IMR-90 (cell line): ENCODE results near the gene PCGF2. TPM values are rescaled to one million over a fixed set of nuclear protein-coding genes. Genes with fewer than 3 reads are reported as not detected.

ENCODE experiments used
- ATAC-seq: fragments of 200-7000 bp; cut with Tn5 transposase; 2 replicates; pipeline ENCODE4 v1.9.1; 2020; ENCODE audit warnings: low read depth, mild to moderate bottlenecking, moderate library complexity
- BruUV-seq: library from RNA; stranded (reverse); fragments of 400-500 nt; replicated peaks from 2 replicates; lab custom pipeline; 2021; lab: Mats Ljungman, UMichigan
- CTCF ChIA-PET: fragments of 300-600 bp; formaldehyde crosslinking; extraction: SDS; loops from one replicate; lab custom pipeline; 2021; ENCODE audit warnings: antibody characterized with exemption; lab: Yijun Ruan, JAX
- POLR2A ChIA-PET: fragments of 300-600 bp; sonication (Branson Sonifier 250); formaldehyde crosslinking; loops from one replicate; lab custom pipeline; 2022; ENCODE audit warnings: antibody characterized with exemption; ENCODE audit not compliant: unreplicated experiment; lab: Charles Lee
- DNase-seq: peaks from one replicate; pipeline ENCODE4 v3.0.0; 2013
- H2AFZ ChIP-seq: replicated peaks from 2 replicates; pipeline ENCODE3; 2013; ENCODE audit warnings: low read length, mild to moderate bottlenecking; ENCODE audit not compliant: poor library complexity
- H2AK5ac ChIP-seq: 2 replicates; pipeline ENCODE4 v1.6.1; 2013; ENCODE audit warnings: low read depth, low read length, inconsistent platforms
- H2AK9ac ChIP-seq: replicated peaks from 2 replicates; pipeline ENCODE3; 2013; ENCODE audit warnings: mild to moderate bottlenecking, low read depth, low read length, moderate library complexity; ENCODE audit not compliant: poor library complexity
- H2BK120ac ChIP-seq: 2 replicates; pipeline ENCODE4 v1.6.1; 2013; ENCODE audit warnings: low read depth, low read length, inconsistent platforms
- H2BK15ac ChIP-seq: 3 replicates; pipeline ENCODE4 v1.6.1; 2013; ENCODE audit warnings: low read depth, low read length, inconsistent platforms
- H2BK20ac ChIP-seq: 2 replicates; pipeline ENCODE4 v1.6.1; 2013; ENCODE audit warnings: low read depth, mild to moderate bottlenecking, inconsistent platforms, low read length, moderate library complexity
- H2BK5ac ChIP-seq: 2 replicates; pipeline ENCODE4 v1.6.1; 2013; ENCODE audit warnings: mild to moderate bottlenecking, low read depth, low read length, inconsistent platforms; ENCODE audit not compliant: poor library complexity, severe bottlenecking
- H3K14ac ChIP-seq: replicated peaks from 2 replicates; pipeline ENCODE4 v1.6.1; 2013; ENCODE audit warnings: low read depth, low read length, inconsistent platforms
- H3K18ac ChIP-seq: 2 replicates; pipeline ENCODE4 v1.6.1; 2013; ENCODE audit warnings: low read depth, low read length, control low read depth
- H3K23ac ChIP-seq: 2 replicates; pipeline ENCODE4 v1.6.1; 2013; ENCODE audit warnings: low read depth, low read length, inconsistent platforms
- H3K27ac ChIP-seq: 2 replicates; pipeline ENCODE4 v1.5.1; 2013; ENCODE audit warnings: mild to moderate bottlenecking, control low read depth, low read length; ENCODE audit not compliant: insufficient read depth
- H3K27me3 ChIP-seq: 2 replicates; pipeline ENCODE4 v1.6.1; 2013; ENCODE audit warnings: low read length; ENCODE audit not compliant: control insufficient read depth, insufficient read depth
- H3K36me3 ChIP-seq: 2 replicates; pipeline ENCODE4 v1.6.1; 2013; ENCODE audit warnings: low read length, mixed read lengths; ENCODE audit not compliant: control insufficient read depth, insufficient read depth
- H3K4ac ChIP-seq: 2 replicates; pipeline ENCODE4 v1.6.1; 2013; ENCODE audit warnings: low read depth, low read length, inconsistent platforms
- H3K4me1 ChIP-seq: 2 replicates; pipeline ENCODE4 v1.6.1; 2013; ENCODE audit warnings: low read length, mixed read lengths; ENCODE audit not compliant: control insufficient read depth, insufficient read depth
- H3K4me2 ChIP-seq: 2 replicates; pipeline ENCODE4 v1.6.1; 2013; ENCODE audit warnings: low read depth, mild to moderate bottlenecking, control low read depth, low read length, moderate library complexity
- H3K4me3 ChIP-seq: 2 replicates; pipeline ENCODE4 v1.5.1; 2013; ENCODE audit warnings: low read depth, mild to moderate bottlenecking, control low read depth, low read length, moderate library complexity; ENCODE audit not compliant: insufficient read depth
- H3K56ac ChIP-seq: 2 replicates; pipeline ENCODE4 v1.6.1; 2013; ENCODE audit warnings: low read length, inconsistent platforms; ENCODE audit not compliant: insufficient read depth; ENCODE audit errors: extremely low read depth
- H3K79me1 ChIP-seq, 2 experiments: 2 replicates each; pipeline ENCODE4 v1.6.1; 2013; ENCODE audit warnings: low read length in 2 of 2, inconsistent platforms in 1 of 2, low read depth in 1 of 2
- H3K9ac ChIP-seq: 2 replicates; pipeline ENCODE4 v1.6.1; 2013; ENCODE audit warnings: low read depth, low read length, control low read depth
- H3K9me1 ChIP-seq: 2 replicates; pipeline ENCODE4 v1.6.1; 2013; ENCODE audit warnings: low read length, inconsistent platforms; ENCODE audit not compliant: insufficient read depth
- H3K9me3 ChIP-seq: 2 replicates; pipeline ENCODE4 v1.6.1; 2013; ENCODE audit warnings: low read length; ENCODE audit not compliant: control insufficient read depth, insufficient read depth
- H4K20me1 ChIP-seq: 2 replicates; pipeline ENCODE4 v1.6.1; 2013; ENCODE audit warnings: low read length, inconsistent platforms; ENCODE audit not compliant: insufficient read depth
- H4K5ac ChIP-seq: 2 replicates; pipeline ENCODE4 v1.6.1; 2013; ENCODE audit warnings: mild to moderate bottlenecking, low read depth, low read length, control low read depth
- H4K8ac ChIP-seq, 2 experiments: 2 replicates each; pipeline ENCODE4 v1.6.1; 2013; ENCODE audit warnings: low read depth in 2 of 2, low read length in 2 of 2, control low read depth in 1 of 2, inconsistent platforms in 1 of 2
- H4K91ac ChIP-seq: 2 replicates; pipeline ENCODE4 v1.6.1; 2013; ENCODE audit warnings: low read depth, low read length, inconsistent platforms; ENCODE audit not compliant: insufficient read depth
- FOS ChIP-seq: fragments of 150-350 bp; IDR thresholded peaks from 2 replicates; pipeline ENCODE4 v1.6.1; 2016; ENCODE audit warnings: low read depth, low read length
- RFX5 ChIP-seq: IDR thresholded peaks from 2 replicates; pipeline ENCODE4 v1.8.0; 2012; ENCODE audit warnings: low read depth, mild to moderate bottlenecking, low read length, moderate library complexity
- SMC3 ChIP-seq: fragments of 150-350 bp; IDR thresholded peaks from 2 replicates; pipeline ENCODE4 v1.6.1; 2016; ENCODE audit warnings: low read depth, mild to moderate bottlenecking, antibody characterized with exemption, low read length, moderate library complexity
- WGBS, 2 experiments: methylation state at CpG; one replicate each; pipeline versions ENCODE4 v1.1.5 to v1.1.7; 2013; ENCODE audit warnings: missing lambda C conversion rate in 2 of 2; ENCODE audit not compliant: insufficient read length in 1 of 2; ENCODE audit errors: extremely low coverage in 2 of 2; 5-methylcytosine and 5-hydroxymethylcytosine counted together
- dilution Hi-C: fragments of 300-500 bp; cut with HindIII; formaldehyde crosslinking; loops from one replicate; pipeline ENCODE4 v1.14.3; 2018; ENCODE audit warnings: low sequenced_read_pairs; ENCODE audit not compliant: unreplicated experiment
- in situ Hi-C: fragments of 300-500 bp; cut with MboI; formaldehyde crosslinking; loops from 3 replicates; pipeline ENCODE4 v1.14.3; 2019; ENCODE audit warnings: low sequenced_read_pairs, inconsistent platforms, mixed read lengths
- intact Hi-C: fragments of 100-400 bp; cut with micrococcal nuclease; formaldehyde crosslinking; loops from 2 replicates; pipeline ENCODE4 v1.10.0; 2022
- polyA plus RNA-seq, 3 experiments: library from polyadenylated mRNA; depleted of rRNA; stranded (reverse); fragments of >200 nt; gene quantifications; 2 replicates each; pipeline ENCODE4 v1.2.3, GENCODE V29; 2012; ENCODE audit warnings: low replicate concordance in 1 of 3
- total RNA-seq: library from RNA; depleted of rRNA; stranded (reverse); fragments of >200 nt; gene quantifications from 2 replicates; pipeline ENCODE4 v1.2.3, GENCODE V29; 2012
- TF ChIP-seq, protein P1 (sequence below): fragments of 150-350 bp; IDR thresholded peaks from 2 replicates; pipeline ENCODE4 v1.6.1; 2017; ENCODE audit warnings: mild to moderate bottlenecking, antibody characterized with exemption, low read length, low read depth
- TF ChIP-seq, protein P2 (sequence below): fragments of 150-350 bp; IDR thresholded peaks from 2 replicates; pipeline ENCODE4 v1.6.1; 2016; ENCODE audit warnings: low read depth, mild to moderate bottlenecking, low read length, moderate library complexity, borderline replicate concordance

The PCGF2 gene
- total and polyA plus RNA-seq, 2 of the 4 experiments (the other 2 are of a cell fraction) = 1.1 to 18.2 TPM

- intact Hi-C loops = no loop called here
- 0% methylated on average over 1 of the region's 50 CpGs; no CpG with 5 or more reads in 1 of the 2 experiments for WGBS, 2 experiments
- ChIA-PET CTCF (no interaction called here), POLR2A (interaction anchor here (0.5 kb wide), 1 partner anchor 26 kb away, joined by 3 read pairs; no protein-coding TSS in a partner anchor)
- Histone ChIP-seq H4K91ac (peak overlapping the region; percentile 74), H4K5ac (peak overlapping the region; percentile 62), H3K27ac (peak overlapping the region; percentile 93), H4K8ac (peak overlapping the region; percentile 93 to 99), H3K79me1 (peaks cover 18 to 57% of the 10 kb centered on the region in 2 experiments; a peak in 3 of 4 replicates), H2BK5ac (no peak overlapping the region), H3K56ac (0 out of 2 replicates have a peak overlapping the region, but pooled peaks have one; percentile 54), H3K4me3 (peak overlapping the region; percentile 68), H2AFZ (peak overlapping the region; percentile 87), H2AK5ac (peak overlapping the region; percentile 57), H2BK120ac (peak overlapping the region; percentile 47), H3K23ac (peak overlapping the region; percentile 99), H3K18ac (peak overlapping the region; percentile 16; the same call in 1 of the 2 replicates), H3K4me2 (peak overlapping the region; percentile 77), H3K9me1 (peaks cover 16% of the 10 kb centered on the region), H2BK15ac (0 out of 3 replicates have a peak overlapping the region, but pooled peaks have one; percentile 60), H3K14ac (peak overlapping the region; percentile 78), H2AK9ac (peak overlapping the region; percentile 75), H4K20me1 (peaks cover 23% of the 10 kb centered on the region; the same call in 1 of the 2 replicates), H3K27me3 (no peaks in the 10 kb centered on the region), H3K9me3 (no peaks in the 10 kb centered on the region), H3K4ac (peak overlapping the region; percentile 93), H2BK20ac (no peak overlapping the region), H3K36me3 (peaks cover 8% of the 10 kb centered on the region; the same call in 1 of the 2 replicates), H3K4me1 (peaks cover 17% of the 10 kb centered on the region), H3K9ac (peak overlapping the region; percentile 83)
- dilution Hi-C loops = no loop called here
- TF ChIP-seq, protein P1, sequence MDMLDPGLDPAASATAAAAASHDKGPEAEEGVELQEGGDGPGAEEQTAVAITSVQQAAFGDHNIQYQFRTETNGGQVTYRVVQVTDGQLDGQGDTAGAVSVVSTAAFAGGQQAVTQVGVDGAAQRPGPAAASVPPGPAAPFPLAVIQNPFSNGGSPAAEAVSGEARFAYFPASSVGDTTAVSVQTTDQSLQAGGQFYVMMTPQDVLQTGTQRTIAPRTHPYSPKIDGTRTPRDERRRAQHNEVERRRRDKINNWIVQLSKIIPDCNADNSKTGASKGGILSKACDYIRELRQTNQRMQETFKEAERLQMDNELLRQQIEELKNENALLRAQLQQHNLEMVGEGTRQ = no peak
- TF ChIP-seq SMC3 (no peak), RFX5 (no peak), FOS (no peak)
- TF ChIP-seq, protein P2, sequence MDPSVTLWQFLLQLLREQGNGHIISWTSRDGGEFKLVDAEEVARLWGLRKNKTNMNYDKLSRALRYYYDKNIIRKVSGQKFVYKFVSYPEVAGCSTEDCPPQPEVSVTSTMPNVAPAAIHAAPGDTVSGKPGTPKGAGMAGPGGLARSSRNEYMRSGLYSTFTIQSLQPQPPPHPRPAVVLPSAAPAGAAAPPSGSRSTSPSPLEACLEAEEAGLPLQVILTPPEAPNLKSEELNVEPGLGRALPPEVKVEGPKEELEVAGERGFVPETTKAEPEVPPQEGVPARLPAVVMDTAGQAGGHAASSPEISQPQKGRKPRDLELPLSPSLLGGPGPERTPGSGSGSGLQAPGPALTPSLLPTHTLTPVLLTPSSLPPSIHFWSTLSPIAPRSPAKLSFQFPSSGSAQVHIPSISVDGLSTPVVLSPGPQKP = no peak
- no peak for DNase-seq
- ATAC-seq = no peak
- in situ Hi-C loops = no loop called here
- BruUV-seq = no TSS peak
Observed at GRCh38 chr17:38703742-38704605, 44.2 kb downstream of the PCGF2 start.
